Activated CD4-positive, alpha-beta memory T cell treated with anti-CD3 and anti-CD28 coated beads for 36 hours (primary cell): ENCODE data around the gene HMCN2. TPM values are rescaled to one million over a fixed set of nuclear protein-coding genes. Genes with fewer than 3 reads are reported as not detected.

ENCODE experiments used
- CTCF ChIA-PET: fragments of 350-600 bp; sonication (Branson Sonifier 250); formaldehyde crosslinking; loops from one replicate; lab custom pipeline; 2021; ENCODE audit warnings: antibody characterized with exemption, inconsistent platforms; lab: Charles Lee
- POLR2A ChIA-PET: fragments of 350-600 bp; sonication (Branson Sonifier 250); formaldehyde crosslinking; loops from one replicate; lab custom pipeline; 2021; ENCODE audit warnings: antibody characterized with exemption; lab: Charles Lee
- DNase-seq: peaks from one replicate; pipeline ENCODE4 v3.0.0-alpha.2; 2020
- H3K27ac Mint-ChIP-seq: one replicate; pipeline ENCODE4 v1.8.0; 2021; ENCODE audit warnings: mixed read lengths
- H3K27me3 Mint-ChIP-seq: one replicate; pipeline ENCODE4 v1.8.0; 2021; ENCODE audit warnings: mixed read lengths
- H3K36me3 Mint-ChIP-seq: one replicate; pipeline ENCODE4 v1.8.0; 2021; ENCODE audit warnings: mixed read lengths
- H3K4me1 Mint-ChIP-seq: one replicate; pipeline ENCODE4 v1.8.0; 2021; ENCODE audit warnings: low read depth, mixed read lengths
- H3K4me3 Mint-ChIP-seq: one replicate; pipeline ENCODE4 v1.8.0; 2021; ENCODE audit warnings: mild to moderate bottlenecking, mixed read lengths
- H3K9me3 Mint-ChIP-seq: one replicate; pipeline ENCODE4 v1.8.0; 2021; ENCODE audit warnings: mixed read lengths
- intact Hi-C: fragments of 100-400 bp; cut with micrococcal nuclease; formaldehyde crosslinking; loops from one replicate; pipeline ENCODE4 v1.15.1; 2023
- total RNA-seq, 2 experiments: library from RNA; stranded (reverse); gene quantifications; one replicate each; pipeline ENCODE4 v1.2.3, GENCODE V29; 2021

The HMCN2 gene
- total RNA-seq, 2 experiments from 2014 or later = not detected

DNA sequence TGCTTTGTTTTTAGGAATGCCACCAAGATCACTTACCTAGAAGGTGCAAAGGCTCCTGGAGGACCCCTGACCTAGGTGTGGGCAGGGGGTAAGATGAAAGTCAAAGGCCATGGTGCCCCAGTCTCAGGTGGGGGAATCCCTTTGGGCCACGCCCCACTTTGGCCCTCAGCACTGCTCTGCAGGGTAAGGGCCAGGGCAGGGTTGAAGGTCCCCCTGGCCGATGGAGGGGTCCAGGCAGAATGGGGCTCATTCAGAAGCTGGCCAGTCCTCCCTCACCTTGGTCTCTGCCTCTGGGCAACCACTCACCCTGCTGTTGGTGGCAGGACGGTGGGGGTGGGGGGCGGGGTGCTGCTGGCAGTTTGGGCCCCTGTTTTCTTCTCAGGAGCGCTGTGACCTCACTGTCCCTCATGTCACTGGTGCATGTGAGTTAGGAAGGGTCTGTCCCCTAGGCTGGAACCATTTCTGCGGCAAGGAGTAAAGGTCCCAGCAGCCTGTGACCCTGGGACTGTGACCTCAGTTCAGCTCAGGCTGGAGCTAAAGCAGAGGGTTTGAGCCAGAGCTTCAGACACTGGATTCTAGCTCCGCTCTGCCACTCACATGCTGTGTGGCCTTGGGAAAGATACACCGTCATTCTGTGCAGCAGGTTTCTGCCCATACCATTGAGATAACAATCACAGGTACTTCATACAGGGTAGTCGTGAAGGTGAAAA, 177.3 kb downstream of the HMCN2 start:
- no peak for DNase-seq
- Mint-ChIP-seq H3K27ac (no peak overlapping the region), H3K36me3 (peaks cover 3% of the 10 kb centered on the region), H3K4me1 (peaks cover 5% of the 10 kb centered on the region), H3K27me3 (peaks cover 24% of the 10 kb centered on the region), H3K4me3 (no peak overlapping the region), H3K9me3 (peaks cover 12% of the 10 kb centered on the region)
- intact Hi-C loops = no loop called here
- ChIA-PET CTCF (no interaction called here), POLR2A (no interaction called here)

GRCh38 chr9:130443456-130443801, 177.9 kb downstream of the HMCN2 start:
- H3K27me3 Mint-ChIP-seq = peaks cover 28% of the 10 kb centered on the region
- no peak overlapping the region for H3K27ac Mint-ChIP-seq
- peaks cover 9% of the 10 kb centered on the region for H3K4me1 Mint-ChIP-seq
- no peak overlapping the region for H3K4me3 Mint-ChIP-seq
- DNase-seq = no peak
- H3K36me3 Mint-ChIP-seq = peaks cover 3% of the 10 kb centered on the region
- intact Hi-C loops = no loop called here
- CTCF ChIA-PET = no interaction called here
- POLR2A ChIA-PET = no interaction called here
- H3K9me3 Mint-ChIP-seq = peaks cover 12% of the 10 kb centered on the region

GRCh38 chr9:130443840-130444492, 178.4 kb downstream of the HMCN2 start:
- CTCF ChIA-PET = no interaction called here
- H3K9me3 Mint-ChIP-seq = peaks cover 12% of the 10 kb centered on the region
- H3K27ac Mint-ChIP-seq = no peak overlapping the region
- no peak overlapping the region for H3K4me3 Mint-ChIP-seq
- H3K27me3 Mint-ChIP-seq = peaks cover 28% of the 10 kb centered on the region
- no peak for DNase-seq
- POLR2A ChIA-PET = no interaction called here
- H3K4me1 Mint-ChIP-seq = peaks cover 9% of the 10 kb centered on the region
- intact Hi-C loops = no loop called here
- peaks cover 3% of the 10 kb centered on the region for H3K36me3 Mint-ChIP-seq

DNA sequence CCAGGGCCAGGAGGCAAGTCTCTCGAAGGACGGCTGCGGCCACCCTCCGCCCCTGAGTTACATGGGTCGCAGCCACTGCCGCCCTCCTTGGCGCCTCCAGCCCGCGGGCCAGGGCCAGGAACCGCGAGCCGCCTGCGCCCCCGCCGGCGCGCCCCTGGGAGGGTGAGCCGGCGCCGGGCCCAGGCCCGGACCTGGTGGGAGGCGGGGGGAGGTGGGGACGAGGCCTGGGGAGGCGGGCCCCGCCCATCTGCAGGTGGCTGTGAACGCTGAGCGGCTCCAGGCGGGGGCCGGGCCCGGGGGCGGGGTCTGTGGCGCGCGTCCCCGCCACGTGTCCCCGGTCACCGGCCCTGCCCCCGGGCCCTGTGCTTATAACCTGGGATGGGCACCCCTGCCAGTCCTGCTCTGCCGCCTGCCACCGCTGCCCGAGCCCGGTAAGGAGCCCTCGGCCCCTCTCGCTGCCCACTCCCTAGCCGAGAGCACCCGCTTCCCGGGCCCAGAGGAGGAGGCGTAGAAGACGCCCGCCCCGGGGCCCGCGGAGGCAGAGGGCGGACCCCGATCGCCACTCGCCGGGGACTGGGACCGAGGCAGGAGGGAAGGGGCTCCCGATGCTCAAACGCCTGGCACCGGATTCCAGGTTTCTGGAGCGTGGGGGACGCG, 179.1 kb downstream of the HMCN2 start, which contains the start of gene ASS1:
ASS1 (plus strand) TSS at position 397 of the 657 bp plus-strand sequence. CDS start 7,268 bp downstream, outside the sequence.
- intact Hi-C loops = no loop called here
- Mint-ChIP-seq H3K36me3 (peaks cover 3% of the 10 kb centered on the region), H3K4me3 (peak within 1 kb of the TSS; percentile 35), H3K27ac (no peak within 1 kb of the TSS), H3K9me3 (peaks cover 12% of the 10 kb centered on the region), H3K4me1 (peaks cover 9% of the 10 kb centered on the region), H3K27me3 (peaks cover 28% of the 10 kb centered on the region)
- POLR2A ChIA-PET = no interaction called here
- CTCF ChIA-PET = no interaction called here
- DNase-seq = peak; percentile 50

- POLR2A ChIA-PET = no interaction called here
- Mint-ChIP-seq H3K9me3 (peaks cover 10% of the 10 kb centered on the region), H3K4me1 (peaks cover 9% of the 10 kb centered on the region), H3K27ac (no peak overlapping the region), H3K36me3 (peaks cover 3% of the 10 kb centered on the region), H3K4me3 (peak overlapping the region; percentile 35), H3K27me3 (peaks cover 31% of the 10 kb centered on the region)
- intact Hi-C loops = no loop called here
- DNase-seq = no peak
- CTCF ChIA-PET = no interaction called here
Observed at GRCh38 chr9:130445268-130445983, 179.9 kb downstream of the HMCN2 start.

GRCh38 chr9:130446101-130446861, 180.7 kb downstream of the HMCN2 start:
- Mint-ChIP-seq H3K4me1 (peaks cover 9% of the 10 kb centered on the region), H3K27me3 (peaks cover 31% of the 10 kb centered on the region), H3K27ac (no peak overlapping the region), H3K9me3 (peaks cover 4% of the 10 kb centered on the region), H3K36me3 (peaks cover 3% of the 10 kb centered on the region), H3K4me3 (peak overlapping the region; percentile 35)
- POLR2A ChIA-PET = no interaction called here
- no peak for DNase-seq
- CTCF ChIA-PET = no interaction called here
- intact Hi-C loops = no loop called here

GRCh38 chr9:130447193-130447816, 181.7 kb downstream of the HMCN2 start:
- H3K4me1 Mint-ChIP-seq = peaks cover 9% of the 10 kb centered on the region
- no peak for DNase-seq
- POLR2A ChIA-PET = interaction anchor here (0.5 kb wide), 1 partner anchor 121 kb away, joined by 3 read pairs; no protein-coding TSS in a partner anchor

DNA sequence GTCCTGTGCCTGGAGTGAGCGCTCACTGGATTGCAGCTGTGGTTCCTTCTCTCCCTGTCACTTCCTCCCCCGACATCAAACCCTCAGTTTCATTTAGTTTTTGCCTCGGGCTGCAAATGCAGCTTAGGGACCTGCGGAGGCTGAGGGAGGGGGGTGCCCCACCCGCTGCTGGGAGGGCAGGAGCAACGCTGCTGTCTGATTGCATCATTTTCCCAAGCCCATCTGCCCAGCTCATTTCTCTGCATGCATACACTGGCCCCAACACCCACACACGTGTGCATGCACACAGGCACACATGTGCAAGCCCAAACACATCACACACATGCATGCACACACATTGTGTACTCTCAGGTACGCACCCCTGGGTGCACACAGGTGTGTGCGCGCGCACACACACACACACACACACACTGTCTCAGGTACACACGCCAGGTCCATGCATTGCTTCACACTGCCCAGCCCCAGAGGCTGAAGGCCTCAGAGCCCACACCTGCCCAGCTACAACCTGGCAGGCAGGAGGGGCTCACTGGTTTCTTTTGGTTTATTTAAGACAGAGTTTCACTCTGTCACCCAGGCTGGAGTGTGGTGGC, 182.6 kb downstream of the HMCN2 start:
- intact Hi-C loops = no loop called here
- peaks cover 9% of the 10 kb centered on the region for H3K4me1 Mint-ChIP-seq
- CTCF ChIA-PET = interaction anchor here (0.6 to 1.3 kb wide), 3 partner anchors 13 to 236 kb away, joined by 3 to 4 read pairs (median 4); no protein-coding TSS in a partner anchor
- no peaks in the 10 kb centered on the region for H3K36me3 Mint-ChIP-seq
- H3K4me3 Mint-ChIP-seq = no peak overlapping the region
- POLR2A ChIA-PET = interaction anchor here (0.5 kb wide), 1 partner anchor 122 kb away, joined by 3 read pairs; no protein-coding TSS in a partner anchor
- no peaks in the 10 kb centered on the region for H3K9me3 Mint-ChIP-seq
- DNase-seq = peak; percentile 47
- H3K27me3 Mint-ChIP-seq = peaks cover 31% of the 10 kb centered on the region
- no peak overlapping the region for H3K27ac Mint-ChIP-seq

More at GRCh38 chr9:130447193-130447816, 181.7 kb downstream of the HMCN2 start:
- Mint-ChIP-seq H3K36me3 (no peaks in the 10 kb centered on the region), H3K4me3 (no peak overlapping the region), H3K27me3 (peaks cover 32% of the 10 kb centered on the region), H3K9me3 (no peaks in the 10 kb centered on the region), H3K27ac (no peak overlapping the region)
- intact Hi-C loops = no loop called here
- CTCF ChIA-PET = interaction anchor here (0.6 to 1.3 kb wide), 4 partner anchors 13 to 585 kb away, joined by 3 to 4 read pairs (median 4); no protein-coding TSS in a partner anchor

- POLR2A ChIA-PET = no interaction called here
- intact Hi-C loops = no loop called here
- Mint-ChIP-seq H3K9me3 (no peaks in the 10 kb centered on the region), H3K27ac (no peak overlapping the region), H3K27me3 (peaks cover 24% of the 10 kb centered on the region), H3K36me3 (no peaks in the 10 kb centered on the region), H3K4me1 (peaks cover 9% of the 10 kb centered on the region), H3K4me3 (no peak overlapping the region)
- DNase-seq = no peak
- CTCF ChIA-PET = no interaction called here
Observed at GRCh38 chr9:130448771-130449603, 183.4 kb downstream of the HMCN2 start.

GRCh38 chr9:130450344-130451003, 184.9 kb downstream of the HMCN2 start:
- no peaks in the 10 kb centered on the region for H3K9me3 Mint-ChIP-seq
- intact Hi-C loops = no loop called here
- ChIA-PET CTCF (no interaction called here), POLR2A (no interaction called here)
- H3K36me3 Mint-ChIP-seq = no peaks in the 10 kb centered on the region
- H3K27ac Mint-ChIP-seq = no peak overlapping the region
- H3K4me3 Mint-ChIP-seq = no peak overlapping the region
- peaks cover 24% of the 10 kb centered on the region for H3K27me3 Mint-ChIP-seq
- no peak for DNase-seq
- H3K4me1 Mint-ChIP-seq = peaks cover 9% of the 10 kb centered on the region
